Endothelial cell of umbilical vein (primary cell): ENCODE data around the gene AACS. TPM values are rescaled to one million over a fixed set of nuclear protein-coding genes. Genes with fewer than 3 reads are reported as not detected.

Source experiments
- BruUV-seq: library from RNA; stranded (reverse); fragments of 400-500 nt; replicated peaks from 2 replicates; lab custom pipeline; 2021; lab: Mats Ljungman, UMichigan
- CTCF ChIA-PET: fragments of 300-600, 350-600 bp; sonication (Branson Sonifier 250); formaldehyde crosslinking; loops from one replicate; lab custom pipeline; 2021; ENCODE audit warnings: antibody characterized with exemption, inconsistent platforms; lab: Charles Lee
- POLR2A ChIA-PET: fragments of 300-600, 350-600 bp; sonication (Branson Sonifier 250); formaldehyde crosslinking; loops from one replicate; lab custom pipeline; 2021; ENCODE audit warnings: antibody characterized with exemption, inconsistent platforms; lab: Charles Lee
- DNase-seq: peaks from one replicate; pipeline ENCODE4 v3.0.0-alpha.2; 2011; ENCODE audit warnings: low read depth, low spot score
- FAIRE-seq: peaks from 2 replicates; lab custom pipeline; 2011; peaks lifted over from hg19 to GRCh38; lab: Jason Lieb, UNC
- H2AFZ ChIP-seq: 2 replicates; pipeline ENCODE4 v1.6.0; 2012; ENCODE audit warnings: low read depth, low read length, control low read depth, inconsistent platforms
- H3K27ac ChIP-seq: 2 replicates; pipeline ENCODE4 v1.5.1; 2011; ENCODE audit warnings: low read depth, mild to moderate bottlenecking, control low read depth, low read length, moderate library complexity; ENCODE audit not compliant: insufficient read depth
- H3K27me3 ChIP-seq, 2 experiments: 2 replicates each; pipeline versions ENCODE4 v1.6.0 to v1.6.1; 2011; ENCODE audit warnings: low read length in 2 of 2, mixed read lengths in 1 of 2; ENCODE audit not compliant: control insufficient read depth in 2 of 2, insufficient read depth in 2 of 2
- H3K36me3 ChIP-seq, 2 experiments: 2 replicates in 1 of 2; 3 replicates in 1 of 2; pipeline ENCODE4 v1.5.1; 2011; ENCODE audit warnings: low read length in 2 of 2, mild to moderate bottlenecking in 1 of 2, moderate library complexity in 1 of 2; ENCODE audit not compliant: control insufficient read depth in 2 of 2, insufficient read depth in 2 of 2; ENCODE audit errors: extremely low read depth in 1 of 2
- H3K4me1 ChIP-seq: 3 replicates; pipeline ENCODE4 v1.5.1; 2011; ENCODE audit warnings: mild to moderate bottlenecking, low read length; ENCODE audit not compliant: control insufficient read depth, insufficient read depth; ENCODE audit errors: extremely low read depth
- H3K4me2 ChIP-seq: 2 replicates; pipeline ENCODE4 v1.6.1; 2011; ENCODE audit warnings: low read length, control low read depth, mixed read lengths; ENCODE audit not compliant: insufficient read depth
- H3K4me3 ChIP-seq, 3 experiments: fragments of 200-600 bp in 1 of 3; sonication (generic), shearing (Covaris generic) in 1 of 3; replicated peaks in 1 of 3; 2 replicates each; pipeline ENCODE4 v1.5.1; 2011 to 2016; ENCODE audit warnings: control low read depth in 3 of 3, low read length in 3 of 3, mild to moderate bottlenecking in 2 of 3, inconsistent platforms in 1 of 3, low read depth in 1 of 3, moderate library complexity in 1 of 3; ENCODE audit not compliant: insufficient read depth in 1 of 3
- H3K79me2 ChIP-seq: 2 replicates; pipeline ENCODE4 v1.6.0; 2012; ENCODE audit warnings: low read length, inconsistent platforms; ENCODE audit not compliant: control insufficient read depth, insufficient read depth
- H3K9ac ChIP-seq: replicated peaks from 2 replicates; pipeline ENCODE3; 2011; ENCODE audit warnings: low read length, control low read depth; ENCODE audit not compliant: insufficient read depth; ENCODE audit errors: extremely low read depth
- H3K9me1 ChIP-seq: replicated peaks from 3 replicates; pipeline ENCODE4 v1.6.0; 2011; ENCODE audit warnings: mild to moderate bottlenecking, low read length; ENCODE audit not compliant: control insufficient read depth, insufficient read depth; ENCODE audit errors: extremely low read depth
- H3K9me3 ChIP-seq: replicated peaks from 2 replicates; pipeline ENCODE4 v1.5.1; 2012; ENCODE audit warnings: low read length, inconsistent platforms; ENCODE audit not compliant: control insufficient read depth, insufficient read depth
- H4K20me1 ChIP-seq: replicated peaks from 2 replicates; pipeline ENCODE3; 2011; ENCODE audit warnings: mild to moderate bottlenecking, low read length; ENCODE audit not compliant: control insufficient read depth, insufficient read depth; ENCODE audit errors: extremely low read depth
- EZH2 ChIP-seq: IDR thresholded peaks from 2 replicates; pipeline ENCODE4 v1.6.1; 2012; ENCODE audit warnings: borderline replicate concordance, low read depth, mild to moderate bottlenecking, moderate library complexity, low read length, inconsistent platforms; ENCODE audit not compliant: severe bottlenecking
- FOS ChIP-seq: IDR thresholded peaks from 2 replicates; pipeline ENCODE4 v1.6.1; 2011; ENCODE audit warnings: mild to moderate bottlenecking, low read length, moderate library complexity, borderline replicate concordance; ENCODE audit not compliant: insufficient read depth
- GATA2 ChIP-seq: IDR thresholded peaks from 2 replicates; pipeline ENCODE4 v1.7.0; 2011; ENCODE audit warnings: low read depth, mild to moderate bottlenecking, moderate library complexity, mixed read lengths, low read length; ENCODE audit not compliant: insufficient read length, insufficient read depth
- JUN ChIP-seq: IDR thresholded peaks from 2 replicates; pipeline ENCODE4 v1.6.1; 2011; ENCODE audit warnings: borderline replicate concordance, low read depth; ENCODE audit not compliant: insufficient read length, insufficient read depth
- MYC ChIP-seq: IDR thresholded peaks from one replicate; pipeline ENCODE4 v1.6.1; 2011; ENCODE audit warnings: mild to moderate bottlenecking, low read depth, low read length
- POLR2A ChIP-seq: IDR thresholded peaks from 2 replicates; pipeline ENCODE4 v1.6.1; 2012; ENCODE audit warnings: low read depth, mild to moderate bottlenecking, control low read depth, low read length
- POLR2AphosphoS5 ChIP-seq: IDR thresholded peaks from 2 replicates; pipeline ENCODE4 v1.6.1; 2012; ENCODE audit warnings: low read depth, mild to moderate bottlenecking, control low read depth, low read length, moderate library complexity; ENCODE audit not compliant: insufficient read depth
- dilution Hi-C: fragments of 300-500 bp; cut with MboI; formaldehyde crosslinking; loops from one replicate; pipeline ENCODE4 v1.15.0; 2019; ENCODE audit warnings: low sequenced_read_pairs; ENCODE audit not compliant: extremely low pct_ligation_motif_present
- intact Hi-C: fragments of 100-400 bp; cut with micrococcal nuclease; formaldehyde crosslinking; loops from one replicate; pipeline ENCODE4 v1.10.0; 2022
- polyA plus RNA-seq, 4 experiments: library from polyadenylated mRNA; depleted of rRNA in 3 of 4; stranded (reverse) in 3 of 4; unstranded in 1 of 4; fragments of >200 nt; gene quantifications; 2 replicates each; pipeline versions ENCODE4 v1.2.1 to v1.2.3, GENCODE V29; 2011 to 2012; ENCODE audit warnings: missing spikeins in 1 of 4
- total RNA-seq: library from RNA; stranded (reverse); gene quantifications from 2 replicates; pipeline ENCODE4 v1.2.3, GENCODE V29; 2021
- TF ChIP-seq, protein P1 (sequence below), 2 donors: IDR thresholded peaks; 1 replicate in 1 of 2; 2 replicates in 1 of 2; pipeline ENCODE4 v1.5.1; 2011; ENCODE audit warnings: low read length in 2 of 2, mild to moderate bottlenecking in 2 of 2, moderate library complexity in 2 of 2, control low read depth in 1 of 2, inconsistent platforms in 1 of 2, low read depth in 1 of 2; ENCODE audit not compliant: insufficient read depth in 1 of 2; ENCODE audit errors: extremely low read depth in 1 of 2

Gene AACS
- total and polyA plus RNA-seq, 2 donors (not counting 3 experiments of a cell fraction or from before 2014, with no cell fraction given): 34.7 to 40.3 TPM

DNA sequence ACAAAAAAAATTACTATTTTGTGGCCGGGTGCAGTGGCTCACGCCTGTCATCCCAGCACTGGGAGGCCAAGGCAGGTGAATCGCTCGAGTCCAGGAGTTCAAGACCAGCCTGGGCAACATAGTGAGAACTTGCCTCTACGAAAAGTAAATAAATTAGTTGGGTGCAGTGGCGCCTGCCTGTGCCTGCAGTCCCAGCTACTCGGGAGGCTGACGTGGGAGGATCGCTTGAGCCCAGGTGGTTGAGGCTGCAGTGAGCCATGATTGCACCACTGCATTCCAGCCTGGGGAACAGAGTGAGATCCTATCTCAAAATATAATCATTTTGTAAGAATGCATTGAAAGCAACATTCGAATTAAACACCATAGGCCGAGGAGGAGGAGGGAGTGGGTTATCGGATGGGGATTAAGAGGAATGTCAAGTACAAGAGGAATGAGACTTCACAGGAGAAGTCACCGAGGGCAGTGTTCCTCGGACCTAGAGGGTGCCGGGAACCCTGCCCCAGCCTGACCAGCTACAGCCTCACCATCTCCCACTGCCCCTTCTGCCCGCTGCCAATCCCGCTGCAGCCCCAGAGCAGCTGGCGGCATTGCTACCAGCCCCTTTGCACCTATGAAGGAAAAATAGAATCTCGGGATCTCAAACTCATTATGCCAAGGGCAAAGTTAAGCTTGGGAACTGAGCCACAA is 32.6 kb upstream of the AACS start:
- no peaks in the 10 kb centered on the region for H4K20me1 ChIP-seq
- no peak overlapping the region for H3K4me2 ChIP-seq
- H2AFZ ChIP-seq: no peak overlapping the region
- no peak overlapping the region for H3K4me3 ChIP-seq
- intact Hi-C loops: no loop called here
- TF ChIP-seq, protein P1, sequence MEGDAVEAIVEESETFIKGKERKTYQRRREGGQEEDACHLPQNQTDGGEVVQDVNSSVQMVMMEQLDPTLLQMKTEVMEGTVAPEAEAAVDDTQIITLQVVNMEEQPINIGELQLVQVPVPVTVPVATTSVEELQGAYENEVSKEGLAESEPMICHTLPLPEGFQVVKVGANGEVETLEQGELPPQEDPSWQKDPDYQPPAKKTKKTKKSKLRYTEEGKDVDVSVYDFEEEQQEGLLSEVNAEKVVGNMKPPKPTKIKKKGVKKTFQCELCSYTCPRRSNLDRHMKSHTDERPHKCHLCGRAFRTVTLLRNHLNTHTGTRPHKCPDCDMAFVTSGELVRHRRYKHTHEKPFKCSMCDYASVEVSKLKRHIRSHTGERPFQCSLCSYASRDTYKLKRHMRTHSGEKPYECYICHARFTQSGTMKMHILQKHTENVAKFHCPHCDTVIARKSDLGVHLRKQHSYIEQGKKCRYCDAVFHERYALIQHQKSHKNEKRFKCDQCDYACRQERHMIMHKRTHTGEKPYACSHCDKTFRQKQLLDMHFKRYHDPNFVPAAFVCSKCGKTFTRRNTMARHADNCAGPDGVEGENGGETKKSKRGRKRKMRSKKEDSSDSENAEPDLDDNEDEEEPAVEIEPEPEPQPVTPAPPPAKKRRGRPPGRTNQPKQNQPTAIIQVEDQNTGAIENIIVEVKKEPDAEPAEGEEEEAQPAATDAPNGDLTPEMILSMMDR (IDR thresholded peaks at IDR 0.05; ENCODE audit: extremely low read depth in 1 of 2, insufficient read depth in 1 of 2, low read depth in 1 of 2, low read length in 2 of 2): no peak
- TF ChIP-seq POLR2A (no peak), JUN (no peak), POLR2AphosphoS5 (no peak), FOS (no peak), GATA2 (no peak), EZH2 (no peak), MYC (no peak)
- no peaks in the 10 kb centered on the region for H3K9me1 ChIP-seq
- no peaks in the 10 kb centered on the region for H3K9me3 ChIP-seq
- FAIRE-seq (no peak), DNase-seq (no peak)
- H3K36me3 ChIP-seq: no peaks in the 10 kb centered on the region
- H3K9ac ChIP-seq: no peak overlapping the region
- H3K27me3 ChIP-seq: no peaks in the 10 kb centered on the region
- CTCF ChIA-PET: no interaction called here
- no peaks in the 10 kb centered on the region for H3K4me1 ChIP-seq
- no peaks in the 10 kb centered on the region for H3K79me2 ChIP-seq
- dilution Hi-C loops: no loop called here
- H3K27ac ChIP-seq: no peak overlapping the region
- BruUV-seq: no TSS peak
- POLR2A ChIA-PET: no interaction called here
